ENCODE measurements around the gene CXCL8. TPM values are rescaled to one million over a fixed set of nuclear protein-coding genes. Genes with fewer than 3 reads are reported as not detected.

Gene CXCL8
- total RNA-seq, 1 donor, result 5.8 TPM

GRCh38 chr4:73753215-73753614 is 12.8 kb downstream of the CXCL8 start:
- Histone ChIP-seq H3K27me3 (ENCODE audit: insufficient read depth, low read length) (no peaks in the 10 kb centered on the region), H3K4me2 (ENCODE audit: insufficient read depth, low read length) (no peak overlapping the region), H3K36me3 (ENCODE audit: insufficient read depth, low read length) (no peaks in the 10 kb centered on the region), H4K20me1 (ENCODE audit: insufficient read depth, low read length) (no peaks in the 10 kb centered on the region), H3K4me3 (ENCODE audit: insufficient read depth, low read length) (no peak overlapping the region), H3K79me2 (ENCODE audit: insufficient read depth, low read length) (no peaks in the 10 kb centered on the region), H2AFZ (ENCODE audit: low read length) (no peak overlapping the region), H3K4me1 (ENCODE audit: insufficient read depth, low read length) (no peaks in the 10 kb centered on the region), H3K9me3 (ENCODE audit: low read depth, low read length) (no peaks in the 10 kb centered on the region), H3K27ac (ENCODE audit: low read depth, low read length) (no peak overlapping the region)
- no peak for DNase-seq (ENCODE audit: insufficient read length, low spot score, missing footprints)
- TF ChIP-seq CTCF (IDR thresholded peaks at IDR 0.05; ENCODE audit: extremely low read depth, low read depth, low read length), result no peak

GRCh38 chr4:73754934-73755333 is 14.6 kb downstream of the CXCL8 start:
- H2AFZ ChIP-seq (ENCODE audit: low read length), result no peak overlapping the region
- TF ChIP-seq CTCF (IDR thresholded peaks at IDR 0.05; ENCODE audit: extremely low read depth, low read depth, low read length), result no peak

GRCh38 chr4:73759357-73759756 is 19.0 kb downstream of the CXCL8 start:
- H3K36me3 ChIP-seq (ENCODE audit: insufficient read depth, low read length), result no peaks in the 10 kb centered on the region
- DNase-seq (ENCODE audit: insufficient read length, low spot score, missing footprints), result no peak
- no peak overlapping the region for H3K27ac ChIP-seq (ENCODE audit: low read depth, low read length)
- no peak for TF ChIP-seq CTCF (IDR thresholded peaks at IDR 0.05; ENCODE audit: extremely low read depth, low read depth, low read length)
- H4K20me1 ChIP-seq (ENCODE audit: insufficient read depth, low read length), result no peaks in the 10 kb centered on the region
- no peak overlapping the region for H2AFZ ChIP-seq (ENCODE audit: low read length)
- H3K27me3 ChIP-seq (ENCODE audit: insufficient read depth, low read length), result no peaks in the 10 kb centered on the region
- H3K79me2 ChIP-seq (ENCODE audit: insufficient read depth, low read length), result no peaks in the 10 kb centered on the region
- H3K4me2 ChIP-seq (ENCODE audit: insufficient read depth, low read length), result no peak overlapping the region
- H3K4me3 ChIP-seq (ENCODE audit: insufficient read depth, low read length), result no peak overlapping the region
- no peaks in the 10 kb centered on the region for H3K9me3 ChIP-seq (ENCODE audit: low read depth, low read length)
- no peaks in the 10 kb centered on the region for H3K4me1 ChIP-seq (ENCODE audit: insufficient read depth, low read length)

More at GRCh38 chr4:73754934-73755333, 14.6 kb downstream of the CXCL8 start:
- H3K4me3 ChIP-seq (ENCODE audit: insufficient read depth, low read length), result no peak overlapping the region
- no peaks in the 10 kb centered on the region for H3K4me1 ChIP-seq (ENCODE audit: insufficient read depth, low read length)
- H3K36me3 ChIP-seq (ENCODE audit: insufficient read depth, low read length), result no peaks in the 10 kb centered on the region
- H3K27me3 ChIP-seq (ENCODE audit: insufficient read depth, low read length), result no peaks in the 10 kb centered on the region
- H3K27ac ChIP-seq (ENCODE audit: low read depth, low read length), result no peak overlapping the region
- no peaks in the 10 kb centered on the region for H3K79me2 ChIP-seq (ENCODE audit: insufficient read depth, low read length)
- no peaks in the 10 kb centered on the region for H3K9me3 ChIP-seq (ENCODE audit: low read depth, low read length)
- DNase-seq (ENCODE audit: insufficient read length, low spot score, missing footprints), result no peak
- no peak overlapping the region for H3K4me2 ChIP-seq (ENCODE audit: insufficient read depth, low read length)
- H4K20me1 ChIP-seq (ENCODE audit: insufficient read depth, low read length), result no peaks in the 10 kb centered on the region

GRCh38 chr4:73761856-73762255 is 21.5 kb downstream of the CXCL8 start:
- Histone ChIP-seq H3K27ac (ENCODE audit: low read depth, low read length) (no peak overlapping the region), H2AFZ (ENCODE audit: low read length) (no peak overlapping the region), H3K4me3 (ENCODE audit: insufficient read depth, low read length) (no peak overlapping the region), H3K27me3 (ENCODE audit: insufficient read depth, low read length) (no peaks in the 10 kb centered on the region), H3K36me3 (ENCODE audit: insufficient read depth, low read length) (no peaks in the 10 kb centered on the region), H3K4me2 (ENCODE audit: insufficient read depth, low read length) (no peak overlapping the region), H4K20me1 (ENCODE audit: insufficient read depth, low read length) (no peaks in the 10 kb centered on the region), H3K9me3 (ENCODE audit: low read depth, low read length) (no peaks in the 10 kb centered on the region), H3K4me1 (ENCODE audit: insufficient read depth, low read length) (no peaks in the 10 kb centered on the region), H3K79me2 (ENCODE audit: insufficient read depth, low read length) (no peaks in the 10 kb centered on the region)
- no peak for TF ChIP-seq CTCF (IDR thresholded peaks at IDR 0.05; ENCODE audit: extremely low read depth, low read depth, low read length)
- no peak for DNase-seq (ENCODE audit: insufficient read length, low spot score, missing footprints)

All from osteoblast (primary cell).